Activated CD4-positive, alpha-beta memory T cell treated with anti-CD3 and anti-CD28 coated beads, Interleukin-2, amount 10 ng/mL, durations not matched to agents 7 days and 5 days (primary cell): ENCODE results near the gene POLR3E. TPM values are rescaled to one million over a fixed set of nuclear protein-coding genes. Genes with fewer than 3 reads are reported as not detected.
"Not testable (repeated sequence)": the region's sequence is repeated elsewhere in the genome, so short reads cannot be mapped to it uniquely, and the experiment has no call there.

Experiments used
- CTCF ChIA-PET: fragments of 350-600 bp; sonication (Branson Sonifier 250); formaldehyde crosslinking; loops from one replicate; lab custom pipeline; 2021; ENCODE audit warnings: antibody characterized with exemption, inconsistent platforms; lab: Charles Lee
- POLR2A ChIA-PET: fragments of 350-600 bp; sonication (Branson Sonifier 250); formaldehyde crosslinking; loops from one replicate; lab custom pipeline; 2021; ENCODE audit warnings: antibody characterized with exemption; lab: Charles Lee
- DNase-seq: peaks from one replicate; pipeline ENCODE4 v3.0.0-alpha.2; 2020
- H3K27ac Mint-ChIP-seq: one replicate; pipeline ENCODE4 v1.8.0; 2021; ENCODE audit warnings: mild to moderate bottlenecking, mixed read lengths
- H3K27me3 Mint-ChIP-seq: one replicate; pipeline ENCODE4 v1.8.0; 2021; ENCODE audit warnings: mixed read lengths
- H3K36me3 Mint-ChIP-seq: one replicate; pipeline ENCODE4 v1.8.0; 2021; ENCODE audit warnings: low read depth, mixed read lengths
- H3K4me1 Mint-ChIP-seq: one replicate; pipeline ENCODE4 v1.8.0; 2021; ENCODE audit warnings: mixed read lengths
- H3K4me3 Mint-ChIP-seq: one replicate; pipeline ENCODE4 v1.8.0; 2021; ENCODE audit warnings: mild to moderate bottlenecking, mixed read lengths
- H3K9me3 Mint-ChIP-seq: one replicate; pipeline ENCODE4 v1.8.0; 2021; ENCODE audit warnings: mixed read lengths
- total RNA-seq, 2 experiments: library from RNA; stranded (reverse); gene quantifications; one replicate each; pipeline ENCODE4 v1.2.3, GENCODE V29; 2021

POLR3E gene
- total RNA-seq, 2 experiments from 2014 or later, result 50.7 TPM

DNA sequence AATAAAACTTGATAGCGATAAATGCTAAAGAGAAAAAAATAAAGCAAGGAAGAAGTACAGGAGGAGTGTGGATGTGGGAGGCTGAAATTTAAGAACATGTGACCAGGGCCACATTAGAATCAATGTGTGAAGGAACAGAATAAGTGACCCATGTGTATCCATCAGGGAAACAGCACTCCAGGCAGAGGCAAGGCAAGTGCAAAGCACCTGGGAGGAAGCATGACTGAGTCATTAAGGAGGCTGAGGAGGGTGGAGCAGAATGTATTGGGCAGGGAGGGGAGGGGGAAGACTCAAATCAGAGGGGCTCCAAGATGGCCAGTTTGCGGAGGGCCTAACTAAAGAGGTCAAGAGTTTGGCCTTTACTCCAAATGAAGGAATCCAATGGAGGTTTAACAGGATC, 69.2 kb downstream of the POLR3E start:
- Mint-ChIP-seq H3K27me3 (no peaks in the 10 kb centered on the region), H3K36me3 (peaks cover 73% of the 10 kb centered on the region), H3K9me3 (peaks cover 3% of the 10 kb centered on the region), H3K4me1 (peaks cover 66% of the 10 kb centered on the region), H3K27ac (peak overlapping the region; percentile 1), H3K4me3 (no peak overlapping the region)
- POLR2A ChIA-PET, result interaction anchor here (1.1 to 1.4 kb wide), 2 partner anchors 9 to 11 kb away, joined by 3 to 4 read pairs; no protein-coding TSS in a partner anchor
- no peak for DNase-seq
- CTCF ChIA-PET, result no interaction called here

DNA sequence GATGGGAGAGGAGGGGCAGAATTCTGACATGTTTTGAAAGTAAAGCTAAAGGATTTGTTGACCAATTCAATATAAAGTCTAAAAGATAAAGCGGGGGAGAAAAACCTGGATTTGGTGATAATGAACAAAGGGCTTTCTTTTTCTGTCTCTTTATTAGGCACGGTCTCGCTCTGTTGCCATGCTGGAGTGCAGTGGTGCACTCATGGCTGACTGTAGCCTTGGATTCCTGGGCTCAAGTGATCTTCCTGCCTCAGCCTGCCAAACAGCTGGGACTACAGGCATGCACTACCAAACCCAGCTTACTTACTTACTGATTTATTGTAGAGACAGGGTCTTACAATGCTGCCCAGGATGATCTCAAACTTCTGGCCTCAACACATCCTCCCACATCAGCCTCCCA, 69.7 kb downstream of the POLR3E start:
- POLR2A ChIA-PET, result interaction anchor here (0.8 to 1.4 kb wide), 3 partner anchors 9 to 21 kb away, joined by 3 to 4 read pairs (median 3); no protein-coding TSS in a partner anchor
- Mint-ChIP-seq H3K4me1 (peaks cover 69% of the 10 kb centered on the region), H3K27ac (no peak overlapping the region), H3K36me3 (peaks cover 74% of the 10 kb centered on the region), H3K4me3 (no peak overlapping the region), H3K9me3 (peaks cover 3% of the 10 kb centered on the region), H3K27me3 (no peaks in the 10 kb centered on the region)
- CTCF ChIA-PET, result no interaction called here
- DNase-seq, result no peak

DNA sequence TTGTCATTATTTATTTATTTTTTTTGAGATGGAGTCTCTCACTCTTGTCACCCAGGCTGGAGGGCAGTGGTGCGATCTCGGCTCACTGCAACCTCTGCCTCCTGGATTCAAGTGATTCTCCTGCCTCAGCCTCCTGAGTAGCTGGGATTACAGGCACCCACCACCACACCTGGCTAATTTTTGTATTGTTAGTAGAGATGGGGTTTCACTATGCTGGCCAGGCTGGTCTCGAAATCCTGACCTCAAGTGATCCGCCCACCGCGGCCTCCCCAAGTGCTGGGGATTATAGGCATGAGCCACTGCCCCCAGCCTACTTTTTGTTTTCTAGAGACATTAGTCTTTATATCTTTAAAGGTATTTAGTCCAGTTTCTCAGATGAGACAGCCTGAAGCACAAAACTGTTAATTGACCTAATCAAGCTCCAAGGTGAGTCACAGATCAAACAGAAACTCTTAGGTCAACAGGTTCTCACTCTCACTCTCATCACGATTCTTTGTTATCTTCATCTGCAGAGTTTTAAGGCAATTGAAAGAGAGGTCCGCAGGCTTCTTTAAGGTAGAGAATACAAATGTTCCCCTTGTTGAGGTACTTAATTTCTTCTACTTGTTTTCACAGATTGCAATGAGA, 71.1 kb downstream of the POLR3E start:
- DNase-seq, CTCF ChIA-PET, H3K9me3 Mint-ChIP-seq, H3K27me3 Mint-ChIP-seq, H3K4me3 Mint-ChIP-seq: not testable (repeated sequence)
- Mint-ChIP-seq H3K4me1 (peaks cover 79% of the 10 kb centered on the region), H3K36me3 (peaks cover 71% of the 10 kb centered on the region), H3K27ac (peak overlapping the region; percentile 56)
- POLR2A ChIA-PET, result interaction anchor here (1.6 kb wide), 1 partner anchor 11 kb away, joined by 8 read pairs; no protein-coding TSS in a partner anchor

DNA sequence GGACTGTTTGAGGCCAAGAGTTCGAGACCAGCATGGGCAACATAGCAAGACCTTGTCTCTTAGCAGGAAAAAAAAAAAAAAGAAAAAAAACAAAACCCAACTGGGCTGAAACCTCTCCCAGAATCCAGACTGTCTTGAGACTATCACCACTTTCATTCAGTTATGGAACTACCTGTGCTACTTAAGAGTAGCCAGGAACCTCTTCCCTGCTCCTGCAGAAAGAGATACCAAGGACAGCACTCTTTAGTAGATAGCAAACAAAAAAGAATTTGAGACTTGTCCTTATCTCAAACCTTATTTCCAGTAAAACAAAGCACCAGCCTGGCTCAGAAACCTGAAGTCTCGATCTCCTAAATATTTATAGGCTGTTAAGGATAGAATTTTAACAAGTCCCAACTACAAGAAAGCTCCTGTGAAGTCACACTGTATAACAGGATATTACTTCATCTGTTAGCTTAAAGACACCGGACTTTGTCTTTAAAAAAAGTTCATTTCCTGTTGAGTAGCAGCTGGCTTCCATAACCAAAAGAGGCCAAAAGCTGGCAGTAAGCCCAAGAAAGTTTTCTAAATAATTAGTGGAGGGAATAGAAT, 72.1 kb downstream of the POLR3E start:
- peaks cover 75% of the 10 kb centered on the region for H3K4me1 Mint-ChIP-seq
- H3K27ac Mint-ChIP-seq, result peak overlapping the region; percentile 63
- ChIA-PET CTCF (interaction anchor here (0.9 to 1.5 kb wide), 3 partner anchors 11 to 69 kb away, joined by 3 to 6 read pairs (median 3); no protein-coding TSS in a partner anchor), POLR2A (interaction anchor here (1.5 to 1.8 kb wide), 4 partner anchors 11 to 17 kb away, joined by 3 to 23 read pairs (median 7); no protein-coding TSS in a partner anchor)
- H3K36me3 Mint-ChIP-seq, result peaks cover 68% of the 10 kb centered on the region
- no peak for DNase-seq
- H3K4me3 Mint-ChIP-seq, result no peak overlapping the region
- no peaks in the 10 kb centered on the region for H3K27me3 Mint-ChIP-seq
- peaks cover 3% of the 10 kb centered on the region for H3K9me3 Mint-ChIP-seq

DNA sequence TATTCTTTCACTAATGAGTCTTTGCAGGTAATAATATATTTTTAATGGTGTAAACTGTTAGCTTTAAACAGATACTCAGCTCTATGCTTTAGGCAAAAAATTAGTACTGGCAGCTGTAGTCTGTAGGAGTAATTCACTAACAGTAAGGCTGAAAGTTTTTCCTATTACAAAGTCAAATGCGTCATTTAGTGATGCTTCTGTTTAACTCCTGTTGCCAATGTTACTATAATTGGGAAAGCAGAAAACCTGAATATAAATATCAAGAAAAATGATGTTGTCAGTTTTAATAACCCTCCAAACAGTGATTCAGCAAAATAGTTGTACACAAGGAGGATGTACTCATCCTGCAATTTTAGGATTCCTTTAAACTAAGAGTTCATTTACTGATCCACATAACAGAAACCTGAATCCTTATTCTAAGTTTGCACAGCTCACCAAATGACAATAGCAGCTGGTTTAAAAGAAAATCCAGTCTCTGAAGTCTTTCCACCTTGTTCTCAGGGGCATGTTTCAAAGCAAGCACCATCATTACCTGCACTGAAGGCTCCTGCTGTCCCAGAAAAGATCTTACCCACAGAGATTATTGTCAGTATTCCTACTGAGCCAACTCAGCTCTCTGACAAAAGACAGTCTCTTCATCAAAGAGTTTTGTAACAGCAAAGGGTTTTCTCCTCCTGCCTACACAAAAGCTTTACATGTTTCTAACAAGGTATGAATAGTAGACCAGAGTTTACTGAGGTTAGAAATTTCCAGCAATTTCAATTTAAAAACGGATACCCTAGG, 73.0 kb downstream of the POLR3E start:
- Mint-ChIP-seq H3K36me3 (peaks cover 59% of the 10 kb centered on the region), H3K4me3 (no peak overlapping the region), H3K27ac (peak overlapping the region; percentile 67), H3K4me1 (peaks cover 76% of the 10 kb centered on the region), H3K9me3 (peaks cover 3% of the 10 kb centered on the region), H3K27me3 (no peaks in the 10 kb centered on the region)
- POLR2A ChIA-PET, result interaction anchor here (1.5 to 1.8 kb wide), 4 partner anchors 11 to 18 kb away, joined by 3 to 23 read pairs (median 7); no protein-coding TSS in a partner anchor
- CTCF ChIA-PET, result interaction anchor here (0.9 to 1.5 kb wide), 3 partner anchors 12 to 70 kb away, joined by 3 to 6 read pairs (median 3); no protein-coding TSS in a partner anchor
- DNase-seq, result no peak

DNA sequence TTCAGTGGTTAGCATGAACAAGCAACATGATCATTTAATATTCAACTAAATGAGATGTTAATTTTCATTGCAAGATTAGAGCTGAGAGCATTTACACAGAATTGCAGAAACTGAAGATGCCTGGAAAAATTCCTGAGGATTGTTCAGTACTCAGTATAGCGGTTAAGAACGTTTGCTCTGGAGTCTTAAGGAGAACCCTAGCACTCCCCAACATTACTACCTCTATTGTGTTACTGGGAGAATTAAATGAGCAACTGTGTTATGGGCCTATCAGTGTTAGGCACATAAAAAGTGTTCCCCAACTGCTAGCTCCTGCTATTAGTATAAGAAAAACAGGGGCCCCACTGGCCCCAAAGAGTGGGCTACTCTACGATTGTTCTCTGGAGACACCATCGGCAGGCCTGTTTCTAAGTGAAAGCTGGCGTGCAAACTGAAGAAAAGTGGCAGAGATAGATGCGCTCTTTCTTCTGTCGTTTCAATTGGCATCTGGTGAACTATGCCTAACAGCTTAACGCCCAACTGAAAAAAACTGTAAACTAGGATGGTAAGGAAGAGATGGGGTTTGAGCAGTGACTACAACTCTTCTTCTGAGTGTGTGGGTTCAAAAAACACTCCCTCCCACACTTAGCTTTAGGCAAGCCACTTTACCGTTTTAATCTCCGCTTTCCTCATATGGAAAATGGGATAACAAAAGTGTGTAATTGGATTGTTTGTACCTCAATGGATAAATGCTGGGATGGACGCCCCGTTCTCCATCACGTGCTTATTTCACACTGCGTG, 75.9 kb downstream of the POLR3E start:
- ChIA-PET POLR2A (interaction anchor here (0.7 to 4.5 kb wide), 15 partner anchors 8 to 184 kb away, joined by 3 to 165 read pairs (median 3); no protein-coding TSS in a partner anchor), CTCF (interaction anchor here (0.8 to 2.1 kb wide), 4 partner anchors 16 to 54 kb away, joined by 3 to 8 read pairs (median 8); no protein-coding TSS in a partner anchor)
- Mint-ChIP-seq H3K36me3 (peaks cover 37% of the 10 kb centered on the region), H3K4me1 (peaks cover 59% of the 10 kb centered on the region), H3K27ac (peak overlapping the region; percentile 92), H3K27me3 (peaks cover 2% of the 10 kb centered on the region), H3K4me3 (peak overlapping the region; percentile 96), H3K9me3 (no peaks in the 10 kb centered on the region)
- DNase-seq, result peak; percentile 25

DNA sequence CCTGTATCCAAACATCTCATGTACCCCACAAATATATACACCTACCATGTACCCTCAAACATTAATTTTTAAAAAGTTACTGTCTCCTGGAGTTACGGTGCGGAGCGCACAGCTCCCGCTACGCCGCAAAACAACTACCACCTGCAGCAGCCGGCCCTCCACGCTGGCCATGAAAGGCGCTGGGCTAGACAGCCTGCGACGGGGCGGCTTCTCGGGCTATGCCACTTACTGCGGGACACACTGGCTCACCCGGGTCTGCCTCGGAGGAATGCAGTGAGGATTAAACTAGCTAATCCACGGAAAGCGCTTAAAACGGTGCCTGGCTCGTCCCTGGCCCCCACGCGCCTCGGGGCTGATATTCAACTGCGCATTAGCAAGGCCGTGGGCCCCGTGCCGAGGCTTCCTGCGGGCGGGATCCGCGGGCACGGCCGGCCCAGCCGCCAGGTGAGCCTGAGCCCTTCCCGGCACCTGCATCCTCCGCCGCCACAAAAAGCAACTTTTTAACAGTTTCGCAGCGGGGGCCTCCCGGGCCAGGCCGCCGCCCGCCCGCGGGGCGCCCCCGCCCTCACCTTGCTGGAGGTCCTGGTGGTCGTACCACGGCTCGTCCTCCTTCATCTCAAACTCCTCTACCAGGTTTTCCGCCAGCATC, 76.6 kb downstream of the POLR3E start:
- H3K9me3 Mint-ChIP-seq, result no peaks in the 10 kb centered on the region
- peaks cover 37% of the 10 kb centered on the region for H3K36me3 Mint-ChIP-seq
- H3K4me3 Mint-ChIP-seq, result peak overlapping the region; percentile 96
- peak; percentile 46 for DNase-seq
- peak overlapping the region; percentile 92 for H3K27ac Mint-ChIP-seq
- ChIA-PET POLR2A (interaction anchor here (0.8 to 4.5 kb wide), 13 partner anchors 7 to 183 kb away, joined by 3 to 165 read pairs (median 4); no protein-coding TSS in a partner anchor), CTCF (interaction anchor here (0.8 to 2.1 kb wide), 4 partner anchors 16 to 55 kb away, joined by 3 to 8 read pairs (median 8); no protein-coding TSS in a partner anchor)
- peaks cover 54% of the 10 kb centered on the region for H3K4me1 Mint-ChIP-seq
- H3K27me3 Mint-ChIP-seq, result peaks cover 2% of the 10 kb centered on the region

DNA sequence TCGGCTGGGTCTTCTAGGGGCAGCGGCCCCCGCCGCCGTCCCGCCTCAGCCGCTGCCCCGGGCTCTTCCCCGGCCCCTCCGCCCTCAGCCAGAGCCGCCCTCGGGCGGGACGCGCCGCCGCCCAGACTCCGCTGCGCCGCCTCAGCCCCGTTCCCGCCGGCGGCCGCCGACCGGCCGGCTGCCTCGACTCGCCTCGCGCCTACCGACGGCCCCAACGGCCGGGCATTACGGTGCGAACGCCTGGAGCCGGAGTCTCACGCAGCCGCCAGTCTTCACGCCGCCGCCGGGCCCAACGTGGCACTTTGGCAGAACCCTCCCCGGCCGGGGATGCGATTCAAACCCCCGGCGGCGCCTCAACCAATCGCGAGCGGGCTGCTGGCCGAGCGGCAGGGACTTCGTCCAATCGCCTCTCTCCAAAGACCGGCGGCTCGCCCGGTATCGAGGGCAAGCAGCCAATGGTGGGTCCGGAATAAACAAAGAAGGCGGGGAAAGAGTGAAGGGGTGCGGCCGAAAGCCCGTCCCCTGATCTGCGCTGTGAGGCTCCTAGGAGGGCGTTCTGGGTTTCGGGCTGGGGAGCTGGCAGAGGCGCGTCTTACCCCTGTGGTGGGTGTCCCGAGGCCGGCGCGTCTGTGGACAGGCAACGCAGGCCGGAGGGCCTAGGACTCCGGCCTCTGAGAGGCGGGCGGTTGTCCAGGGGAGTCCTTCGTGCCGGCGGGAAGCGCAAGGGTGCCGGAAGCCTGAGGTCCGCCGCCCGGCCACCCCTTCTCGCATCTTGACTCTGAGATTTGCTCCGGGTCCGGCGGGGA, 77.3 kb downstream of the POLR3E start, which contains the start of gene CDR2:
Gene CDR2 (minus strand): TSS at position 309 of the 806 bp plus-strand sequence. CDS start 310 bp downstream, outside the sequence.
- ChIA-PET POLR2A (interaction anchor here (1.0 to 4.5 kb wide), 10 partner anchors 10 to 74 kb away, joined by 3 to 165 read pairs (median 4); no protein-coding TSS in a partner anchor), CTCF (interaction anchor here (1.1 to 1.3 kb wide), 3 partner anchors 14 to 37 kb away, joined by 3 read pairs; no protein-coding TSS in a partner anchor)
- H3K4me3 Mint-ChIP-seq, result peak within 1 kb of the TSS; percentile 96
- peaks cover 2% of the 10 kb centered on the region for H3K27me3 Mint-ChIP-seq
- H3K27ac Mint-ChIP-seq, result peak within 1 kb of the TSS; percentile 92
- DNase-seq, result peak; percentile 99
- peaks cover 46% of the 10 kb centered on the region for H3K4me1 Mint-ChIP-seq
- no peaks in the 10 kb centered on the region for H3K9me3 Mint-ChIP-seq
- peaks cover 31% of the 10 kb centered on the region for H3K36me3 Mint-ChIP-seq

DNA sequence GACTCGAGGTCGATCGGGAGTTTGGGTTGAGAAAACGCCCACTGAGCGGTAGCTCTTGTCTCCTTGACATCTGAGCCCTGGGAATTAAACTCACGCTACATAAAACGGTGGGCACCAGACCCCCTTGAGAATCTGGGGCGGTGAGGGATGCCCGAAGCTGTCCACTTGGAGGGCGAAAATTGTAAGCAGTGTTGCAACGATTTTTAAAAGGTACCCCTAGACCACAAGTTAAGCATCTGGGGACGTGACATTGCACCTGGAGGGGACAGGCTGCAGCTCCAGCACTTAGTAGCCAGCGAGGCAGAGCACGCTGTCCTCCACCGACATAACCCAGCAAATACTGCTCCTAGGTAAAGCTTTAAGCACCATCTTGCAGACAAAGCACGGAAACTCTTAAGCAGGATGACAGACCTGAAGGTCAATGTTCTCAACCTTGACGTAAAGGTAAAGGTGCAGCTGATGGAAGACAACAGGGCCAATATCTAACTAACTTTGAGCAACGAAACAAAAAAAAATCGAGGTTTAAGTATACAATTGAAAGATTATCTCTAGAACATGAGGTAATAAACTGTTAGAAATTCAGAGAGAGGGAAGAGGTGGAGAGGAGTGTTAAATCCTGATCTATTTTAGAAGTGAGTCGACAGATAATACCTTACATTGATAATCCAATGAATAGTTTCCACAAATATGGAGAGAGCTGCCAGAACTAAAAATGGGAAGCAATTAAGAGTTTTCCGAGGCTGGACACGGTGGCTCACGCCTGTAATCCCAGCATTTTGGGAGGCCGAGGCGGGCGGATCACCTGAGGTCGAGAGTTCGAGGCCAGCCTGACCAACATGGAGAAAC, 78.1 kb downstream of the POLR3E start:
- no peak for DNase-seq
- Mint-ChIP-seq H3K27ac (peak overlapping the region; percentile 80), H3K4me1 (peaks cover 39% of the 10 kb centered on the region)

More for the DNA sequence above, 78.1 kb downstream of the POLR3E start:
- Mint-ChIP-seq H3K4me3 (peak overlapping the region; percentile 96), H3K36me3 (peaks cover 26% of the 10 kb centered on the region), H3K9me3 (no peaks in the 10 kb centered on the region), H3K27me3 (peaks cover 2% of the 10 kb centered on the region)
- ChIA-PET POLR2A (interaction anchor here (0.8 to 4.5 kb wide), 11 partner anchors 11 to 75 kb away, joined by 3 to 165 read pairs (median 3); no protein-coding TSS in a partner anchor), CTCF (interaction anchor here (1.0 to 1.3 kb wide), 4 partner anchors 14 to 54 kb away, joined by 3 to 4 read pairs (median 3); no protein-coding TSS in a partner anchor)
